GM19239 (cell line): ENCODE results near the gene PRDM2.

Source experiments
- DNase-seq: peaks from one replicate; pipeline ENCODE4 v3.0.0; 2011; ENCODE audit warnings: low spot score; ENCODE audit not compliant: insufficient read length
- FAIRE-seq: peaks from 2 replicates; lab custom pipeline; 2011; peaks lifted over from hg19 to GRCh38; lab: Jason Lieb, UNC

PRDM2 gene

DNA sequence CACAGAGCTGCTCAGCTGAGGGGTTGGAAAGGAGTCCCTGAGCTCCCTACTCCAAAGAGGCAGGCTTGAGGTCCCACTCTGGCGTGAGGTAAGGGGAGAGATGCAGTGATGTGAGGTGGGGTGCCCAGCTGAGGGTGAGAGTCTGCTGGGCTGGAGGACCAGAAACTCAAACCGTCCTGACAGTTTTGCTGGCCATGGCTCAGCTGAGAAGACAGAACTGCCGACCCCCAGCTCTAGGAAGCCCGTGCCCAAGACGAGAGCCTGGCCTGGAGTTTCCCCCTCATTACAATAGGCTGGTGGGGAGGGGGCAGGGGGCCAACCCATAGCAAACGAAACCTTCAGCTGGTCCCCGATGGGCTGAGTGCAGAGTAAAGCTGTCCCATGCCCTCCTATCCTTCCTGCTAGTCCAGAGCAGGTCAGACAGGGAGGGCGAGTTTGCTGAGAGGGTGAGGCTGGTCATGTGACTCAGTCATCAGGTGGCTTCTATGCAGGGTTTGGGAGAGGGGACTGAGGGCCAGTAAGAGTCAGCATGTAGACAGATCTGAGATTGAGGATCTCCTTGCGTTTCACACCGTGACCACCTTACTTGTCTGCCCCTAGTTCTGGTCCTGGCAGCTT, 129.3 kb downstream of the PRDM2 start:
- no peak for DNase-seq
- no peak for FAIRE-seq

- FAIRE-seq, result no peak
- DNase-seq, result no peak
These were observed 130.2 kb downstream of the PRDM2 start for GRCh38 chr1:13830170-13830569.

DNA sequence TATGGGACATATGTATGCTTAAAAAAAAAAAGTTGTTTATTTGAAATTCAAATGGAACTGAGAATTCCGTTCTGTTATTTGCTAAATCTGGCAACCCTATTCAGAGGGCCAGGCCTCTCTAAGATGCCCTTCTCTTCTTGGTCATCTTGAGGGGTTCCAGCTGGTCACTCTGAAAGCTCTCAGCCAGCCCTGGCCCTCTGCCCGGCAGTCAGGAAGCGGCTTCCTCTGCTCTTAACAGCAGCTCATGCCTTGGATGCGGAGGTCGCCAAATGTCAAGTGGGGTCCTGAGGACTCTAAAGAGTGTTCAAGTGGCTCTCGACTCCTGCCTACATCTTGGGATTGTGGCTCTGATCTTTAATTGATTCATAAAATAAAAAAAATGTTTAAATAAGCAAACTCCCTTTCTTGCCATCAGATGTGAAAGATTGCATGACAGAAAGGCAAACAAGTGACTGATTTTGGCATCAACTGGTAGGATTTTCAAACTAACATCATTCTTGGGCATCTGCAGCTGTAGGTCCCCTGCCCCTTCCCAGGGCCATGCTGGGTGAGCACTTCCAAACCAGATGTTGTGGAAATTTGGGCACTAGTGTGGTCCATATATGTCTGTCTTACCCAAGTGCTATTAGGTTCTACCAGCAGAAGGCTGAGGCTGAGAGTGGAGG, 130.8 kb downstream of the PRDM2 start:
- no peak for DNase-seq

GRCh38 chr1:13832100-13832499, 132.1 kb downstream of the PRDM2 start:
- DNase-seq (no peak), FAIRE-seq (no peak)

More for the DNA sequence above, 130.8 kb downstream of the PRDM2 start:
- no peak for FAIRE-seq

DNA sequence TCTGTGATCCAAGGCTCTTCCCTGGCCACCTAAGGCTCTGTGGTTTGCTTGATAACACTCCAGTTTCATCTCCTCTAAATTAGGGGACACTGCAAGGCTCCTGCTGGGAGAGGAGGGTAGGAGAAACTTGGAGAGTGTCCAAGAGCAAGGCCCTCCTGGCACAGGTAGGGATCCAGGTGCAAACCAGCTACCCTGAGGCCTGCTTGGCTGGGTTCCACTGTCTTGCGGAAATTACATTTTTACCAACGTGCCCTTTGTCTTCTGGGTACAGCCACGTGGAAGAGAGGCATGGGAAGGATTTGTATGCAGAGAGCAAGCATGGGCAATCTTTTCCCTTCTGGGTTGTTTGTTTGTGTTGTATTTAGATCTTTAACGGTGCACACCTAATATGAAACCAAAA, 132.5 kb downstream of the PRDM2 start:
- no peak for DNase-seq

GRCh38 chr1:13836136-13836535, 136.1 kb downstream of the PRDM2 start:
- FAIRE-seq, result no peak
- no peak for DNase-seq

More for the DNA sequence above, 132.5 kb downstream of the PRDM2 start:
- no peak for FAIRE-seq

DNA sequence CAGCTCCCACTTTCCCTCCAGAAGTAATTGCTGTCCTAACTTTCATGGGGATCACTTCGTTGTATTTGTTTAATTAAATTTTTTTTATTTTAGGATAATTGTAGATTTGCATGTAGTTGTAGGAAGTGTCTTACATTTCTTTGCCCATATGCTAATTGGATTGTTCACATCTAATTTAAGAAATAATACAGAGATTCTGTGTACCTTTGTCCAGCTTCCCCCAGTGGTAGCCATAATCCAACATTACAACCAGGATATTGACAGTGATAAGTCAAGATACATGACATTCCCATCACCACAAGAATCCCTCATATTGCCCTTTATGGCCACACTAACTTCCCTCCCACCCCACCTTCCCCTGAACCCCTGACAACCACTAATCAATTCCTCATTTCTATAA, 136.6 kb downstream of the PRDM2 start:
- DNase-seq (no peak), FAIRE-seq (no peak)

- FAIRE-seq (no peak), DNase-seq (no peak)
These were observed 138.2 kb downstream of the PRDM2 start for GRCh38 chr1:13838236-13838635.

DNA sequence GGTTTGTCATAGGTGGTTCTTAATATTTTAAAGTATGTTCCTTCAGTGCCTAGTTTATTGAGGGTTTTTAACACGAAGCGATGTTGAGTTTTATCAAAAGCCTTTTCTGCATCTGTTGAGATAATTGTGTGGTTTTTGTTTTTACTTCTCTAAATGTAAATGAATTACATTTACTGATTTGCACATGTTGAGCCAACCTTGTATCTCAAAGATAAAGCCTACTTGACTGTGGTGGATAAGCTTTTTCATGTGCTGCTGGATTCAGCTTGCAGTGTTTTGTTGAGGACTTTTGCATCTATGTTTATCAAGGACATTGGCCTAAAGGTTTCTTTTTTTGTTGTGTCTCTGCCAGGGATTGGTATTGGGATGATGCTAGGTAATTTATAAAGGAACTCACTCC, 142.5 kb downstream of the PRDM2 start:
- FAIRE-seq (no peak), DNase-seq (no peak)

GRCh38 chr1:13851726-13852125, 151.7 kb downstream of the PRDM2 start:
- FAIRE-seq, result no peak
- no peak for DNase-seq

GRCh38 chr1:13855554-13855953, 155.6 kb downstream of the PRDM2 start:
- no peak for FAIRE-seq
- no peak for DNase-seq

DNA sequence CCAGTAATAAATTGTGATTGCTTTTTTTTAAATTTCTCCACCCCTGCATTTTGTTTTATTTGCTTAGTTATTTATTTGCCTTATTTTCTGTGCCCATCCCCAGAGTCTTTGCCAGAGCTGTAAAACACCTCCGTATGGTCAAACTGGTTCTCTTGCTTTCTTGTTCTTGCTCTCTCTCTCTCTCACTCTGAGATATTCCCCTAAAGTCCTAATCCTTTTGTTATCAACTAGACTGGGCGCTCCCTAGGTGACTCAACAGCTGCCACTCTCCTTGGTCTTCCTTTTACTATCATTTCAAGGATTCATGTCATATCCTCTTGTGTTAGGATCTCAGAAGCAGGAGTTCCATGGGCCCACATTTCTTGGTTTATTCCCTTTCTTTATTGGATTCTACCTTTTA, 160.0 kb downstream of the PRDM2 start:
- DNase-seq (no peak), FAIRE-seq (no peak)

GRCh38 chr1:13864760-13865159, 164.8 kb downstream of the PRDM2 start:
- no peak for DNase-seq
- no peak for FAIRE-seq

DNA sequence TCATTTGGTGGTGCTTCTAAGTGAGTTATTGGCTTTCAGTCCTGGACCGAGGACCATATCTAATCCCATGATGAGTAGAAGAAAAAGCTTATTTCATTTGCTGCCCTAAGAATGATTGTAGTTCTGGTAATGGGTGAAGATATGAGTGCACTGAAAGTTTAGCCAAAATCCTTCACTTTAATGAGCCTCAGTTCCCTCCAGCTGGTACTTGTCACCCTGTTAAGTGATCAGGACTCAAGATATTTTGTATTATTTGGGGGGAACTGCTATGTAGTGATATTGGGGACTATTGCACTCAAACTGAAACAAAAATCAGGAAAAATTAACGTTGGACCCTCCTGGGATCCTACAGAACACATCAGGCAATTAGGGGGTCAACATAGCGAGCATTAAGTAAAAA, 165.9 kb downstream of the PRDM2 start:
- DNase-seq (no peak), FAIRE-seq (no peak)

DNA sequence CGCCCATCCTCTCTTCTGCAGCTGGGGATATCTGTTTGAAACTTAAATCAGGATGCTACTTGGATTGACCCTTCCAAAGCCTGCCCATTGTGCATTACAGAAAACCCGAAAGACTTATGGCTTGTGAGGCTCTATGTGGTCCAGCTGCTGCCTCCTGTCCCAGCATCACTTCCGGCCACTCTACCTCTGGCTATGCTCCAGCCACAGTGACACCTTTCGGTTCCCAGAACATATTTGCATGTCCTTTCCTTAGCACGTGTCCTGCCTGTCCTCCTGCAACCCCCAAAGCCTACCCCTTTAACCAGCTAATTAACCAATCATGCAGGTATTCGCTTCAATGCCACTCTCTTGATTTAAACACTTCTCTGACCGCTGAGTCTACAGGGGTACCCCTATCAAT, 167.6 kb downstream of the PRDM2 start:
- DNase-seq (no peak), FAIRE-seq (no peak)

- DNase-seq, result no peak
These were observed 169.3 kb downstream of the PRDM2 start for GRCh38 chr1:13869172-13869797.

DNA sequence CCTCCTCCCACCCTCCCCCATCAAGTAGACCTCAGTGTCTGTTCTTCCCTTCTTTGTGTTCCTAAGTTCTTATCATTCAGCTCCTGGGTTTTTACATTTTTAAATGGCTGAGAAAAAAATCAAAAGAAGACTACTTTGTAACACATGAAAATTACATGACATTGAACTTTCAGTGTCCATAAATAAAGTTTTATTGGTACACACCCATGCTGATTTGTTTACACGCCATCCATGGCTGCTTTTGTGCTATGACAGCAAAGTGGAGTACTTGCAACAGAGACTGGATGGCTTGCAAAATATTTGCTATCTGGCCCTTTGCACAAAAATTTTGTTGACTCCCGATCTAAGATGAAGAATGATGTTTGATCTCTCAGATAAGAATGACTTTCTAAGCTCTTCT, 171.4 kb downstream of the PRDM2 start:
- FAIRE-seq, result no peak
- DNase-seq, result no peak

More at GRCh38 chr1:13869172-13869797, 169.3 kb downstream of the PRDM2 start:
- FAIRE-seq, result no peak

GRCh38 chr1:13871886-13872285, 171.9 kb downstream of the PRDM2 start:
- DNase-seq (no peak), FAIRE-seq (no peak)

DNA sequence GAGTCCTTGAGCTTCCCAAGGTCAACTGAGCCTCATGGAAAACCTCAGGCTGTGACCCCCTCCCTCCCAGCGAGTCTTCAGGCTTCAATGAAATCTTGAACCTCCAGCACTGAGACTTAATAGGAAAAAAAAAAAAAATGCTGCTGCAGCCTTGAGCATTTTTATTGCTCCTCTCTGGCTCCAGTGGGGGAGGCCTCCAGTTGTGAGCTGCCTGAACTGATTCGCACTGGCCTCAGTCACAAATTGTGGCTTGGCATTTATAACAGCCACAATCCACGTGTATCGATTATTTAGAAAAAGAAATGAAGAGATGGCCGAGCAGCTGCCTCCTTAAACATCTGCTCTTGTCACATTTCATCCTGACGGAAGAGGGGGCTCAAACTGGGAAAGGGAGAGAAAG, 173.0 kb downstream of the PRDM2 start:
- FAIRE-seq (no peak), DNase-seq (no peak)
